HG03442 (cell line): ENCODE measurements around the gene CCDC33.
"Not testable (repeated sequence)": the region's sequence is repeated elsewhere in the genome, so short reads cannot be mapped to it uniquely, and the experiment has no call there.

ENCODE experiments used
- ATAC-seq: cut with Tn5 transposase; IDR thresholded peaks from one replicate; pipeline ENCODE4 v1.9.1; 2021; ENCODE audit warnings: mild to moderate bottlenecking, moderate library complexity; ENCODE audit not compliant: unreplicated experiment

CCDC33 gene

GRCh38 chr15:74332611-74333010, 96.5 kb downstream of the CCDC33 start:
- ATAC-seq, result no peak

DNA sequence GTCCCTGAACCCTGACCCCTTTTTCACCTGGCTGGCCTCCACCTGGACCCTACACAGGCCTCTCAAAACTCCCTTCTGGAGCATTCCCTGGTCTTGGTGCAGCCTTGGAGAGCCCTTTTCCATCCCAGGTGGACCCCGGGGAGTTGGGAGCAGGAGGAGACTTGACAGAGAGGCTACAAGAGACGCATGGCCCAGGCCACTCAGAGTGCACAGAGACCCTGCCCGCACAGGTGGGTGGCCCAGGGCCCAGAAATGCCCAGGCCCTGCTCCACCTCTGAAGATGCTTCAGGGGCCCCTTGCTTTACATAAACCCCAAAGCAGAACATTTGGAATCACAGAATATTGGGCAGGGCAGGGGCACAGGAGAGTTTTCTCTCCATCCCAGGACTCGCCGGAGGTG, 97.0 kb downstream of the CCDC33 start:
- no peak for ATAC-seq

DNA sequence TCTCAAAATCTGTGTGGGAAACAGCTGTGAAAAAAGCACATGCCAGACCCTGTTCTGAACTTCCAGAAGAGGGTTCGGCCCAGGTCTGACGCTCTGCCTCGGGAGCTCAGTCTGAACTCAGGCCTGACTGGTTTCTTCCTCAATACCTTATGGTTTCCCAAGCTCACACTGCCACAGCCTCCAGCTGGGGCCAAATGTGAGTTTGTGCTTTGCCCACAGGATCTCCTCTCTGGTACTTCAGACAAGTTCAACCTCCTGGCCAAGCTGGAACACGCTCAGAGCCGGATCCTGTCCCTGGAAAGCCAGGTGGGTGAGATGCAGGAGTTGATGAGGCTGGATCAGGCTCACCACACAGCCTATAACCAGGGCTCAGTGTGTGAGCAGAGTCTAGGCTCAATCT, 97.5 kb downstream of the CCDC33 start:
- no peak for ATAC-seq

DNA sequence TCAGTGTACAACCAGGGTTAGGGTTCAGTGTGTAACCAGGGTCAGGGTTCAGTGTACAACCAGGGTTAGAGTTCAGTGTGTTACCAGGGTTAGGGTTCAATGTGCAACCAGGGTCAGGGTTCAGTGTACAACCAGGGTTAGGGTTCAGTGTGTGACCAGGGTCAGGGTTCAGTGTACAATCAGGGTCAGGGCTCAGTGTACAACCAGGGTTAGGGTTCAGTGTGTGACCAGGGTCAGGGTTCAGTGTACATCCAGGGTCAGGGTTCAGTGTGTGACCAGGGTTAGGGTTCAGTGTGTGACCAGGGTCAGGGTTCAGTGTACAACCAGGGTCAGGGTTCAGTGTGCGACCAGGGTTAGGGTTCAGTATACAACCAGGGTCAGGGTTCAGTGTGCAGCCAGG, 98.0 kb downstream of the CCDC33 start:
- ATAC-seq, result no peak

DNA sequence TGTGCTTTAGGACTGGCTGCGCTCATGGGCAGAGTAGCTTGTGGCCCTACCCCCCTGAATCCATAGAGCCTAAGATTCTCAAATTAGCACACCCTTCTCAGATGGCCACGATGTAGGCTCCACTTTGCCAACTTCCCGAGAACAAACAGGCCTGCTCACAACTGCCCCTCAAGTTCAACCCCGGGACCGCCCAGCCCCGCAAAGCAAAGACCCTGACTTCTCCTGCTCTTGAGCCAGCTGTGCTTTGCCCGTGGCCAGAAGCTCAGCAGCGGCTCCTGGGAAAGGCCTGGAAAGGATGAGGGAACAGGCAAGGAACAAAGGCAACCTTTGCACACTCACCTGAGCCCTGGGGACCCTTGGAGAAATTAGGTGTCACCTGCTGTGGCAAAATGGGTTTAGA, 99.3 kb downstream of the CCDC33 start:
- no peak for ATAC-seq

- no peak for ATAC-seq
Measured at GRCh38 chr15:74336061-74337005, 100.2 kb downstream of the CCDC33 start.

GRCh38 chr15:74337146-74337545, 101.0 kb downstream of the CCDC33 start:
- no peak for ATAC-seq

- no peak for ATAC-seq
Measured at GRCh38 chr15:74337607-74338211, 101.6 kb downstream of the CCDC33 start.

GRCh38 chr15:74338676-74339075, 102.5 kb downstream of the CCDC33 start:
- no peak for ATAC-seq

DNA sequence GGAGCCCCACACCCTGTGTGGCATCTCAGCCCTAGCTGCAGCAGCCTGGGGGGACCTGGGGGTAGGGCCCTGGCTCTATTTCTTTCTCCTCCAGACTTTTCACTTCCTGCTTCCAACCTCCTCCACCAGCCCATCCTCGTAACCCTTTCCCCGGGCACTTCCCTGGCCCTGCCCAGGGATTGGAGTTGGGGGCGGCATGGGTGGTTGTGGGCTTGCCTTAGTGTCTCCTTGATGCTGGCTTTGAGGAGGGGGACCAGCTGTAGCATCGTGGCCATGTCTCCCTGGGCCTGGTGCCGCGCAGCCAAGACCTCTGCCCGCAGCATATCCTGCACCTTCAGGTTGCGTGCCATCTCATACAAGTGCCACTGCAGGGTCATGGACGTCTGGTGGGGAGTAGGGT, 103.2 kb downstream of the CCDC33 start:
- ATAC-seq, result no peak

- ATAC-seq, result no peak
Measured at GRCh38 chr15:74340150-74340549, 104.0 kb downstream of the CCDC33 start.

DNA sequence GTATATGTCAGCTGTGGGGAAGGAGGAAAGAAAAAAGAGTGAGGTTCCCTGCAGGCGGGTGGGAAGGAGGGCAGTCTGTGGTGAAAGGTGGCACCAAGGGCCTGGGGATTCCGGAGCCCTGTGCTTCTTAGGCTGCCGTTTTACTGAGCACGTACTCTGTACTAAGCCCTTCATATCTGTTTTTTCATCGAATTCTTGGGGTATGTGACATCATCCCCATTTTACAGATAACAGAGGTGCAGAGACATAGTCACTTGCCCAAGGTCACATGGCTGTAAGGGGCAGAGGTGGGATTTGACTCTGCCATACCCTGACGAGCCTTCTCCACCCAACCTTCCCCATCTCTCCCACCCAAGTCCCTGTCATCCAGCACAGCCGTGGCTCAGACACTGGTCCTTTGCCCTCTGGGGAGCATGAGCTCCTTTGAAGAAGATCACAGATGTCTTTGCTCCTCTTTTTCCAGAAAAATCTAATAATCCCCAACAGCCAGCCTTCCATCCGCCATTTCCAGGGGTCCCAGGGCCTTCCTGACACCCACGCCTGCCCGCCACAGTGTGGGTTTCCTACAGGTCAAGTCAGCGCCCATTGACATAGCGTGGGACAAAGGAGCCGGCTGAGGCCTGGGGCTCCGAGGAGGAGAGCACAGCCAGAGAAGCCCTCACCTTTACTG, 107.1 kb downstream of the CCDC33 start:
- ATAC-seq, result no peak

DNA sequence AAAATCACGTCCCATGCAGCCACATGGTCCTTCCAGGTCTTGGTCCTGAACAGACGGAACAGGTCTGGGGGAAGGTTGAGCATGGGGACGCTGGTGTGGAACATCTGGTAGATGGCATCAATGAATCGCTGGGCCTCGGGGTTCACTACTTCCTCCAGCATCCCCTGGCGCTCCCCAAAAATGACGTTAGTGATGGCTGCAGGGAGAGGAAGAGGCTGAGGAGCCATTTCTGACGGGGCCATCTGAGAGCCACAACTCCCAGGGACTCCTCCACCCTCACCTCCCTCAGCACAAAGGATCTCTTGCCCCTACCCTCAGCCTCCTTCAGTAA, 107.6 kb downstream of the CCDC33 start:
- ATAC-seq, result no peak

DNA sequence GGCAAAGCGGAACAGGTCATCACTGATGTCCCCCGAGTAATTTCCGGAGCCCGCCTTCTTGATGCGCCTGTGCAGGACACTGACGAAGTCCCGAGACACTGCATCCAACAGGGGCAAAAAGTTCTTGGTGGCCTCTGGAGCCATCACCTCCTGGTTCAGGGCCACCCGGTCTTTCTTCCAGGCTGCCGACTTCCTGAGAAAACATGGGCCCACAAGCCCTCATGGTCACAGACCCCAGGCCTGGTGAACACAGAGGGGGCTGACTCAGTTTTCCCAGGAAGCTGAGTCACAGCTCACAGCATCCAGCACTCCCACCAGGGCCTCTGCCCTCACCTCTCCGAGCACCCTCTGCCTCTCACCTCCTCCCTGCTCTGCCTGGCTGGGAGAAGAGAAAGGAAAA, 108.9 kb downstream of the CCDC33 start:
- no peak for ATAC-seq

DNA sequence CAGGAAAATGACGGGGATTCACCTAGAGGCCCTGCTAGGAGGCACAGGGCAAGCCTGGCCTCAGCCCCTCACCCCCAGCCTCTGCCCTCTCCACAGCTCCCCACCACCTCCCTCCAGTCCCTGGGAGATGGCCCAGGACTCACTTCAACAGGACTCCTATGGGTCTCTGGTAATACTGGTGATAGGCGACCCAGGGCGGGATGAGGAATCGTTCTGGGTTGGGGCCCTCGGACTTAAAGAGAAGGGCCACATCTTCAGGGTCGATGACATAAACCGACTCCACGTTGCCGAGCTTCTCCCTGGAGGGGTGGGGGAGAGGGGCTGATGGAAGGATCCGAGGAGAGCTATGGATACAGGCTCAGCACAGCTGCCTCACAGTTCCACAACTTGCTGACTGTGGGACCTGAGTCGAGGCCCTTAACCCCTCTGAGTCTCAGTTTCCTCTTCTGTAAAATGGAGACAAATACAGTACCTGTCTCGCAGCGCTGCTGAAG, 111.7 kb downstream of the CCDC33 start:
- no peak for ATAC-seq

- ATAC-seq, result no peak
Measured at GRCh38 chr15:74349241-74349778, 113.2 kb downstream of the CCDC33 start.

DNA sequence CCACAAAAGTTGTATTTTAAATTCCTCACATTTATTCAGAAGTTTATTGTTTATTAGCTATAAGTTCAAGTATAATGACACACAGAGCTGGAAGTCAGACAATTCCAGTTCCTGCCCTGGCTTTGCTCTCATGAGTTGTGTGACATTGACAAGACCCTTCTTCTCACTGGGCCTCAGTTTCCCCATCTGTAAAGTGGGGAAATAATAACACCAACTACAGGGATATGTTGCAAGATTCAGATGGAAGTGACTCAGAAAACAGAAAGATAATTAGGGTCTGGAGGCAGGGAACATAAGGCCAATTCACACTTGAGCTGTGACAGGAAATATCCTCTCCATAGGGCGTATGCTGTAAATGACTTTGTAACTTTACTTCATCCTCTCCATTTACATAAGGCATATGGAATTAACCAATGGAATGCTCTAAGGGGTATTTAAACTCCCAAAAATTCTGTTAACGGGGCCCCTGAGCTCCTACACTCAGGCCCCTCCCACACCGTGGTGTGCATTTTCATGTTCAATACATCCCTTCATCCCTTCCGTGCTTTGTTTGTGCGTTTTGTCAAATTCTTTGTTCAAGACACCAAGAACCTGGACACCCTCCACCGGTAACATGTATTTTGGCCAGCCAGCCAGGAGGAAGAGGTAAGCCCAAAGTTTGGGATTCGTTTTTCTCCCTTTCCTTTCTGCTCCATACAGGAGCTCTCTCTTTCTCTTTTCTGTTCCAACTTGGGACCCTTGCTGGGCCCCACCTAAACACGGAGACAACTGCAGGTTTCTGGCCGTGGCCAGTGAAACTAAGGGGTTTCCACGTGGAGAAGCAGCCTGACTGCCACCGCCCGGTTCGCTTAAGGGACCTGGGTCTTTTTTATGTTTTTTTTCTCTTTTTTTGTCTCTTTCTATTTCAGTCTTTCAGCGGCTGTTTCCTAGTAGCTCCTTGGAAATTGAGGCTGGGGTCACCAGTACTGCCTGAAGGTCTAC, 114.5 kb downstream of the CCDC33 start:
- no peak for ATAC-seq

- ATAC-seq, result no peak
Measured at GRCh38 chr15:74351670-74352069, 115.5 kb downstream of the CCDC33 start.

- no peak for ATAC-seq
Measured at GRCh38 chr15:74352393-74352910, 116.3 kb downstream of the CCDC33 start.

DNA sequence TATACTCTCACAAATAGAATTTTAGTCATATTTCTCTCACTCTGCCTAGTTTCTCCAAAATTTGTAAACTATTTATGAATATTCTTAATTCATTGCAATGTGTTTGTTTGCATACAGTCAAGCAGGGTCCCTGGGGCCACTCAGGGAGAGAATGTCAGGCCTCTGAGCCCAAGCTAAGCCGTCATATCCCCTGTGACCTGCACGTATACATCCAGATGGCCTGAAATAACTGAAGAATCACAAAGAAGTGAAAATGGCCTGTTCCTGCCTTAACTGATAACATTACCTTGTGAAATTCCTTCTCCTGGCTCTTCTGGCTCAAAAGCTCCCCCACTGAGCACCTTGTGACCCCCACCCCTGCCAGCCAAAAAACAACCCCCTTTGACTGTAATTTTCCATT, 117.9 kb downstream of the CCDC33 start:
- not testable (repeated sequence) for ATAC-seq
